H7 (cell line): ENCODE results near the gene BLOC1S4. TPM values are rescaled to one million over a fixed set of nuclear protein-coding genes. Genes with fewer than 3 reads are reported as not detected.
"Not testable (repeated sequence)": the region's sequence is repeated elsewhere in the genome, so short reads cannot be mapped to it uniquely, and the experiment has no call there.

Experiments used
- DNase-seq: peaks from one replicate; pipeline ENCODE4 v3.0.0; 2012
- H3K27me3 ChIP-seq: 2 replicates; pipeline ENCODE4 v1.6.0; 2011; ENCODE audit warnings: mild to moderate bottlenecking, low read length; ENCODE audit not compliant: control insufficient read depth, insufficient read depth
- H3K36me3 ChIP-seq: replicated peaks from 2 replicates; pipeline ENCODE4 v1.5.1; 2011; ENCODE audit warnings: low read length; ENCODE audit not compliant: control insufficient read depth, insufficient read depth
- H3K4me3 ChIP-seq: 2 replicates; pipeline ENCODE4 v1.5.1; 2011; ENCODE audit warnings: low read depth, mild to moderate bottlenecking, control low read depth, low read length, moderate library complexity; ENCODE audit not compliant: insufficient read depth
- total RNA-seq: library from RNA; depleted of rRNA; stranded (reverse); fragments of >200 nt; shearing (Covaris generic); gene quantifications from 2 replicates; pipeline ENCODE4 v1.2.3, GENCODE V29; 2014

BLOC1S4 gene
- total RNA-seq, 1 experiment from 2014 or later, result 39.7 TPM

DNA sequence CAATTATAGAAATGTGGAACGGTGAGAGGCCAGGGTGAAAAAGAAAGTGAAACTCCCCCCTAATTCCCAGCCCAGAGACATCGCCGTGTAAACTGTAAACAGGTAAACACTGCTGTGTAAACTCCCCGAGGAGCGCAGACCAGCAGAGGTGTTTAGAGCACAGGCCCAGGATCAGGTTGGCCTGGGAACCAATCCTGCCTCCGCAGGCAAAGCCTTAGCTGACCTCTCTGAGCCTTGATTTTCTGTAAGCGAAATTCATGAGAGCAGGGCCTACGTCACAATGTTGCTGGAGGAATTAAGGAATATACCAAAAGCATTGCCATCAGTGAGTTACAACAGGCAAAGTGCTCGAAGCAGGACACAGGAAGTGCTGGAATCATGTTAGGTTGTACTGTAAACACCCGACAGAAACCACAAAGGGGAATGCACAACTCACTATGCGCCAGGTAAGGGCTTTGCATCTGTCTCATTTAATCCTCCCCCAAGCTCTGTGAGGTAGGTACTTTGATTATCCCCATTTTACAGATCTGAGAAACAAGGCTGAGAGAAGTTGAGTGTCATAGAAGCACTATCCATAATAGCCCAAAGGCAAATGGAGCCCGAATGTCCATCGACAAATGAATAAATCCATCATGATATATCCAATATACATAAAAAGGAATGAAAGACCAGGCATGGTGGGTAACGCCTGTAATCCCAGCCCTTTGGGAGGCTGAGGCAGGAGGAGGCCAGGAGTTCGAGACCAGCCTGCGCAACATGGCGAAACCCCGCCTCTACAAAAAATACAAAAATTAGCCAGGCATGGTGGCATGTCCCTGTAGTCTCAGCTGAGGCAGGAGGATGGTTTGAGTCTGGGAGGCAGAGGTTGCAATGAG, 35.9 kb downstream of the BLOC1S4 start:
- Histone ChIP-seq H3K4me3 (no peak overlapping the region), H3K36me3 (no peaks in the 10 kb centered on the region), H3K27me3 (no peaks in the 10 kb centered on the region)
- no peak for DNase-seq

DNA sequence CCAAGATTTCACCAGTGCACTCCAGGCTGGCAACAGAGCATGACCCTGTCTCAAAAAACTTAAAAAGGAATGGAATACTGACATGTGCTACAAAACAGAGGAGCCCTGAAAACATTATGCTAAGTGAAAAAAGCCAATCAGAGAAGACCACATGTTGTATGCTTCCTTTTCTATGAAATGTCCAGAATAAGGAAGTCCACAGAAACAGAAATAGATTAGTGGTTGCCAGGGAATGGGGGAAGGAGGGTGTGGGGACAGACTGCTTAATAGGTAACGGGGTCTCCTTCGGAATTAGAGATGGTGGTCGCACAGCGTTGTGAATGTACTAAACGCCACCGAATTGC, 36.5 kb downstream of the BLOC1S4 start:
- Histone ChIP-seq H3K4me3 (no peak overlapping the region), H3K36me3 (no peaks in the 10 kb centered on the region), H3K27me3 (no peaks in the 10 kb centered on the region)
- DNase-seq, result no peak

DNA sequence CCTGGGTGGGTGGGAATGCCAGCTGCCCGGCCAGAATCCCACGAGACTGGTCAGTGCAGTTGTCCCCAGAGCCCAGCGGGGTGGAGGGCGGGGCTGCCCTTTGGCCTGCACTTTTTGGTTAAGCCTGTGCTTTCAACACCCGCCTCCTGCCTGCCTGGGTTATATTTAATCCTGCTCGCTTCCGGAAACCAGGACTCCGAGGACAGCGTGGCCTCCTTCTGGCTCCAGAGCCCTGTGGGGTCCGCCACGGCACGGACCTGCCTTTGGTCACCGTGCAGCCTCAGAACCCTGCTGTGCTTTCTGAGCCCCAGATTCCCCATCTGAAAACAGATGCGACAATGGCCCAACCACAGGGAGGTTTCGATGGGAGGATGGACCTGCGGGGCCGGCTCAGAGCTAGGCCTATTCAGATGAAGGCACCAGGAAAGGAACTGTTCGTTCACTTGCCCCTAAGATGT, 37.2 kb downstream of the BLOC1S4 start:
- Histone ChIP-seq H3K27me3 (no peaks in the 10 kb centered on the region), H3K4me3 (no peak overlapping the region), H3K36me3 (no peaks in the 10 kb centered on the region)
- DNase-seq, result peak; percentile 76

DNA sequence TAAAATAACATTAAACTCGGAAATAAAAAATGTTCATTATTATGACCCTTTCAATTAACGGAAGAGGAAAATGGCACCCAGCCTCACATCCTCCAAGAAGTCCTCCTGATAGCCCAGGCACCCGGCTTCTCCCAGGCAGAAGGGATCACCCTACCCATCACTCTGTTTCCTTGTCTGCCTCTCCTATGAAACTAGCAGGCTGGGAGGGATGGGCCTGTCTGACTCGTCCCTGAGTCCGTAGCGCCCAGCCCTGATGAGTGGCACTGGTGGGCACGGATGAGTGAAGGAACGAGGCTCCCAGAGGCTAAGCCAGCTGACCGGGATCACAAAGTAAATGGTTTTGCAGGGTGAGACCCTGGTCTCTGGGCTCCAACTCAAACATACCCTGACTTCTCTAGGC, 37.9 kb downstream of the BLOC1S4 start:
- Histone ChIP-seq H3K4me3 (no peak overlapping the region), H3K27me3 (no peaks in the 10 kb centered on the region), H3K36me3 (no peaks in the 10 kb centered on the region)
- DNase-seq, result no peak

DNA sequence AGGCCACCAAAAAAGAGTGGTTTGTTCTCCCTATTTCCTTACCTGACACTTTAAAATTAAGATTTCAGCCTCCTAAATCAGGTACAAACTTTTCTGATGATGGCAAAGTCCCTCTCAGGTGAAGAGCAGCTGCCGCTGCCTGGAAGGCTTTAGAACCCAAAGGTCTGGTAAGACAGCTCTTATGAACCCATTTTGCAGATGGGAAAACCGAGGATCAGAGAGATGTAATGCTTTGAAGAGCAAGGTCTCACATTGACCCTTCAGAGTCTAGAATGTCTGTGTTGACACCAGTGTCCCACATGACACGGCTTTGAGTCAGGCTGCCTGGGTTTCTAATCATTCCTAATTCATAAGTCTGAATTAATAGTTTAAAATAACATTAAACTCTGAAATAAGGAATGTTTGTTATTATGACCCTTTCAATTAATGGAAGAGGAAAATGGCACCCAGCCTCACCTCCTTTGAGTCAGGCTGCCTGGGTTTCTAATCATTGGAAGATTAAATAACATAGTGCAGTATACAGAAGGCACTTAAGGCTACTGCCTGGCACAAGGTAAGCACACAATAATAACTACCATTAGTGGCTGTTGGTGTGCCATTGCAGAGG, 38.6 kb downstream of the BLOC1S4 start:
- Histone ChIP-seq H3K27me3 (no peaks in the 10 kb centered on the region), H3K36me3 (no peaks in the 10 kb centered on the region), H3K4me3 (no peak overlapping the region)
- no peak for DNase-seq

GRCh38 chr4:6755088-6755753, 39.2 kb downstream of the BLOC1S4 start:
- H3K36me3 ChIP-seq, result no peaks in the 10 kb centered on the region
- no peaks in the 10 kb centered on the region for H3K27me3 ChIP-seq
- no peak overlapping the region for H3K4me3 ChIP-seq
- no peak for DNase-seq

- H3K36me3 ChIP-seq, DNase-seq, H3K27me3 ChIP-seq, H3K4me3 ChIP-seq: not testable (repeated sequence)
These were observed 40.4 kb downstream of the BLOC1S4 start for GRCh38 chr4:6756345-6756744.

GRCh38 chr4:6758728-6759127, 42.8 kb downstream of the BLOC1S4 start:
- Histone ChIP-seq H3K36me3 (no peaks in the 10 kb centered on the region), H3K4me3 (no peak overlapping the region), H3K27me3 (no peaks in the 10 kb centered on the region)
- no peak for DNase-seq

GRCh38 chr4:6760865-6761264, 44.9 kb downstream of the BLOC1S4 start:
- no peak overlapping the region for H3K4me3 ChIP-seq
- H3K36me3 ChIP-seq, result no peaks in the 10 kb centered on the region
- DNase-seq, result no peak
- no peaks in the 10 kb centered on the region for H3K27me3 ChIP-seq

DNA sequence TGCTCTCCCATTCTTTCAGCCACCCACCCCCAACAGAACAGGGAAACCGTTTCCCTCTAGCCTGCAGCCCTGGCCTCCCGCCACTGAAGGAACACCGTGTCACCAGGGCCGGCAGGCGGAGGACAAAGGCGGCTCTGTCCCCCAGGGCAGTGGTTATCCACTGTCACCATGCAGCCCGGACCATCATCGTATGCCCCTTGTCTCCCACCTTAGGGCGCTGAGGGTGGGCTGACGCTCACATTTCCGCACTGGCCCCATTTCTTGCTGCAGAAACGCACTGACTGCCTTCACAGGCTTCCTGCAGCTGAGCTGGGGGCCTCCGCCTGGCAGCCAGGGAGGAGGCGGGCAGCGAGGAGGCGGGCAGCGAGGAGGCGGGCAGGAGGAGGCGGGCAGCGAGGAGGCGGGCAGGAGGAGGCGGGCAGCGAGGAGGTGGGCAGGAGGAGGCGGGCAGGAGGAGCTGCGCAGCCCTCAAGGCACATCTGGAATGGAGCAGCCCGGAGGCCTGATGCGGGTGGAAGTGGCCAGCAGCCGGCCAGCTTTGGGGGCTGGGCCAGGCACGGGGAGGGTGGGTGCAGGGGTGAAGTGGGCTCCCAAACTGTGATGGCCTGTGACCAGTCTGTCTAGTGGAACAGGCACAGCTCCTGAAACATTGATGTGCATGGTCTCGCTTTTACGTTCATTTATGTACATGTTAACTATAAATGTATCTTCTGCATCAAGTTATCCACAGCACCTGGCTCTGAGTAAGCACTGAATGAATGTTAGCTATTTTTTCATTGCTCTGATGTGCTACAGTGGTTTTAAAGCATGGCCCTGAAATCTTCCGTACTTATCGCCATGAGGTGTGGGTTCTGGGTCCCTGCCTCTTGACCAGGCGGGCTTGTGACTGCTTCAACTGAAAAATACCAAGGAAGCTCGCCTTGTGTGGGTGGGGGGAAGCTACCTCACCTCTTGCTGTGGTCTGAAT, 46.0 kb downstream of the BLOC1S4 start:
- no peaks in the 10 kb centered on the region for H3K27me3 ChIP-seq
- no peak overlapping the region for H3K4me3 ChIP-seq
- no peak for DNase-seq
- H3K36me3 ChIP-seq, result no peaks in the 10 kb centered on the region

GRCh38 chr4:6763330-6763851, 47.4 kb downstream of the BLOC1S4 start:
- no peak for DNase-seq
- H3K27me3 ChIP-seq, result no peaks in the 10 kb centered on the region
- H3K36me3 ChIP-seq, result no peaks in the 10 kb centered on the region
- H3K4me3 ChIP-seq, result no peak overlapping the region

DNA sequence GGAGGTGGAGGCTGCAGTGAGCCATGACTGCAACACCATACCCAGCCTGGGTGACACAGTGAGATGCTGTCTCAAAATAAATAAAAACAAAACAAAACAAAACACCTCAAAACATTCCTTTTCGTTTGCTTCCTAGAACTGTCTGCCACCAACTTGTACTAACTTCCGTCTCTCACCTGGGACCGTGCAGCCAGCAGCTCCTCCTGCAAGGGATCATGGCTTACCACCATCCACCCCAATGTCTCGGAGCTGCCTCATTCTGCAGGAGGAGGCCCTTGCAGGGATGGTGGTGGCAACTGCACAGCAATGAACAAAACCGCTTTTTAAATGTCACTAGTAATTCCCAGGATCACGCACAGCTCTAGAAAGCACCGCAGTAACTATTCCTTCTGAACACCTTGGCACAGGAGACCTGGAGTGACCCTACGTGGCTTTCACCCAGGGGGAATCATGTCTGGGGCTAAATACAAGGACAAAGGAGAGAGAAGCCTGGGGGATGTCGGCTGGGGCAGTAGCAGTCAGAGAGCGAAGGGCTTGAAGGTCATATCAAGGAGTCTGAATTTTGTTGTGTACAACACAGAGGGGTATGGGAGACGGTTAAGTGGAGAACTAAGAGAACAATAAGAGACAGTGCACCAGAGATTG, 49.1 kb downstream of the BLOC1S4 start:
- no peak for DNase-seq
- H3K4me3 ChIP-seq, result no peak overlapping the region
- H3K36me3 ChIP-seq, result no peaks in the 10 kb centered on the region
- H3K27me3 ChIP-seq, result no peaks in the 10 kb centered on the region

DNA sequence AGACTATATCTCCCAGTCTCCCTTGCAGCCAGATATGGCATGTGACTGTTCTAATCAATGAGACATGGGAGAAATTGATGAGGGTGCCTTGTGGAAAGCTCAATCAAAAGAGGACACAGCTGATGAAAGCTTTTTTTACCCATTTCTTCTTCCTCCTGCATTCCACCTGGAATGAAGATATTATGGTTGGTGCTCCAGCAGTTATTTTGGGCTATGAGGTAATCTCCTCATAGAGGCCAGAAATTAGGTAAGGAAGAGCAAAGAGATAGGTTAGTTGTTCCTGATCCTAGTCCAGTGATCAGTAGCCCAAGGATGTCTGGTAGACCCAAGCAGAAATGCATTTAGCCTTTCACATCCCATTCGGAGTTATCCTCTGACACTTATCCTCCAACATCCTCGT, 49.7 kb downstream of the BLOC1S4 start:
- no peak for DNase-seq
- H3K36me3 ChIP-seq, result no peaks in the 10 kb centered on the region
- no peaks in the 10 kb centered on the region for H3K27me3 ChIP-seq
- no peak overlapping the region for H3K4me3 ChIP-seq
